Measurements from ENCODE around the gene PDE1A. TPM values are rescaled to one million over a fixed set of nuclear protein-coding genes. Genes with fewer than 3 reads are reported as not detected.

The PDE1A gene
- total and polyA plus RNA-seq, 10 of the 15 experiments (the other 5 are each of a cell fraction or from before 2014, with no cell fraction given) = 1.1 TPM; not detected in 9

DNA sequence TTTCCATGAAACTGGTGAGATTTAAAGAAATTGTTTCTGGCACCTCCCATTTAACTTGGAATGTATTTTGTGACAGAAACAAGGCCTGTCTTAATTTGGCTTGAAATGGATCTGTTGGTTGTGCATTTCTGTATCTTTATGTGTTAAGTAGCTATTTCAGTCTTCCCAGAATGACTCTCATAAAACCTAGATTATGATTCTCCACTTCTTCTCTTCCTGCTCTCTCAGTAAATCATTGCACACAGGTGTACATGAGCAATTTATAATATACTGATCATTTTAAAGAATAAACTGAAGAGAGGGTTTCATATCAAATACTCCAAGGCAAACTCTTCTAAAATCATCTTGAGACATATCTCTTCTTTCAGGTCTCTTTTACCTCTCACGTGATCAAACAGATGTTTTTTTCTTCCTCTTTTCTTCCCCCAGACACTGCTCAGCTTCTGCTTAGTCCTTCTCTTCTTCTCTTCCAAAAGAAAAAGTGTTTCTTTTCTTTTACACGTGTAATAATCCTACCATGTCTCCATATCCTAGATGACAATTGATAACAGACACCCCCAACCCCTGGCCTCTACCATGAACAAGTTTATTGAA lies 329.2 kb downstream of the PDE1A start:
- no TSS peak for BruUV-seq (replicated peaks)
- H3K9ac ChIP-seq (ENCODE audit: control insufficient read depth, insufficient read depth, low read length) = no peak overlapping the region
- 10% methylated on average over 2 of the region's 2 CpGs for WGBS (ENCODE audit: insufficient coverage, insufficient replicate concordance, low lambda C conversion rate, missing lambda C conversion rate)
- H3K27me3 ChIP-seq (replicated peaks in 1 of 2; ENCODE audit: control insufficient read depth in 2 of 2, insufficient read depth in 2 of 2, low read length in 1 of 2) = no peaks in the 10 kb centered on the region; a peak in 1 of 4 replicates
- FAIRE-seq (peak; percentile 7), DNase-seq (ENCODE audit: low read depth, low spot score) (no peak), ATAC-seq (no peak)
- POLR2A ChIA-PET = no interaction called here
- no peaks in the 10 kb centered on the region for H3K4me1 ChIP-seq (ENCODE audit: control insufficient read depth, insufficient read depth, low read length)
- no peaks in the 10 kb centered on the region for H3K9me3 ChIP-seq (replicated peaks; ENCODE audit: control insufficient read depth, insufficient read depth, low read length)
- CTCF ChIA-PET = interaction anchor here (1.3 kb wide), 1 partner anchor 551 kb away, joined by 3 read pairs; no protein-coding TSS in a partner anchor
- SMC1A ChIA-PET (ENCODE audit: uncharacterized antibody, unreplicated experiment) = no interaction called here
- no peak overlapping the region for H3K4me2 ChIP-seq (ENCODE audit: control insufficient read depth, insufficient read depth)
- no peak for TF ChIP-seq RCOR1 (conservative IDR thresholded peaks at IDR 0.05; ENCODE audit: low read depth, low read length)
- TF ChIP-seq MXI1 (IDR thresholded peaks at IDR 0.05; ENCODE audit: low read depth, low read length) = no peak
- TF ChIP-seq ZNF384 (IDR thresholded peaks at IDR 0.05; ENCODE audit: borderline replicate concordance, low read depth, low read length) = no peak
- no peak for TF ChIP-seq IRF4 (IDR thresholded peaks at IDR 0.05; ENCODE audit: low read depth, low read length)
- TF ChIP-seq SMAD1 (IDR thresholded peaks at IDR 0.05; ENCODE audit: low read depth, partially characterized antibody) = no peak
- TF ChIP-seq ETV6 (conservative IDR thresholded peaks at IDR 0.05 in 1 of 2, IDR thresholded peaks at IDR 0.05 in 1 of 2; ENCODE audit: borderline replicate concordance in 1 of 2, low read depth in 1 of 2) = no peak
- no peak for TF ChIP-seq SPI1 (IDR thresholded peaks at IDR 0.05; ENCODE audit: borderline replicate concordance, insufficient read depth, low read depth, low read length)
- TF ChIP-seq TAF1 (IDR thresholded peaks at IDR 0.05; ENCODE audit: borderline replicate concordance, low read depth, low read length) = no peak
- TF ChIP-seq, protein P1, sequence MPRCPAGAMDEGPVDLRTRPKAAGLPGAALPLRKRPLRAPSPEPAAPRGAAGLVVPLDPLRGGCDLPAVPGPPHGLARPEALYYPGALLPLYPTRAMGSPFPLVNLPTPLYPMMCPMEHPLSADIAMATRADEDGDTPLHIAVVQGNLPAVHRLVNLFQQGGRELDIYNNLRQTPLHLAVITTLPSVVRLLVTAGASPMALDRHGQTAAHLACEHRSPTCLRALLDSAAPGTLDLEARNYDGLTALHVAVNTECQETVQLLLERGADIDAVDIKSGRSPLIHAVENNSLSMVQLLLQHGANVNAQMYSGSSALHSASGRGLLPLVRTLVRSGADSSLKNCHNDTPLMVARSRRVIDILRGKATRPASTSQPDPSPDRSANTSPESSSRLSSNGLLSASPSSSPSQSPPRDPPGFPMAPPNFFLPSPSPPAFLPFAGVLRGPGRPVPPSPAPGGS (IDR thresholded peaks at IDR 0.05; ENCODE audit: borderline replicate concordance, insufficient read depth, low read depth, low read length, poor library complexity, severe bottlenecking) = no peak
- TF ChIP-seq, protein P2, sequence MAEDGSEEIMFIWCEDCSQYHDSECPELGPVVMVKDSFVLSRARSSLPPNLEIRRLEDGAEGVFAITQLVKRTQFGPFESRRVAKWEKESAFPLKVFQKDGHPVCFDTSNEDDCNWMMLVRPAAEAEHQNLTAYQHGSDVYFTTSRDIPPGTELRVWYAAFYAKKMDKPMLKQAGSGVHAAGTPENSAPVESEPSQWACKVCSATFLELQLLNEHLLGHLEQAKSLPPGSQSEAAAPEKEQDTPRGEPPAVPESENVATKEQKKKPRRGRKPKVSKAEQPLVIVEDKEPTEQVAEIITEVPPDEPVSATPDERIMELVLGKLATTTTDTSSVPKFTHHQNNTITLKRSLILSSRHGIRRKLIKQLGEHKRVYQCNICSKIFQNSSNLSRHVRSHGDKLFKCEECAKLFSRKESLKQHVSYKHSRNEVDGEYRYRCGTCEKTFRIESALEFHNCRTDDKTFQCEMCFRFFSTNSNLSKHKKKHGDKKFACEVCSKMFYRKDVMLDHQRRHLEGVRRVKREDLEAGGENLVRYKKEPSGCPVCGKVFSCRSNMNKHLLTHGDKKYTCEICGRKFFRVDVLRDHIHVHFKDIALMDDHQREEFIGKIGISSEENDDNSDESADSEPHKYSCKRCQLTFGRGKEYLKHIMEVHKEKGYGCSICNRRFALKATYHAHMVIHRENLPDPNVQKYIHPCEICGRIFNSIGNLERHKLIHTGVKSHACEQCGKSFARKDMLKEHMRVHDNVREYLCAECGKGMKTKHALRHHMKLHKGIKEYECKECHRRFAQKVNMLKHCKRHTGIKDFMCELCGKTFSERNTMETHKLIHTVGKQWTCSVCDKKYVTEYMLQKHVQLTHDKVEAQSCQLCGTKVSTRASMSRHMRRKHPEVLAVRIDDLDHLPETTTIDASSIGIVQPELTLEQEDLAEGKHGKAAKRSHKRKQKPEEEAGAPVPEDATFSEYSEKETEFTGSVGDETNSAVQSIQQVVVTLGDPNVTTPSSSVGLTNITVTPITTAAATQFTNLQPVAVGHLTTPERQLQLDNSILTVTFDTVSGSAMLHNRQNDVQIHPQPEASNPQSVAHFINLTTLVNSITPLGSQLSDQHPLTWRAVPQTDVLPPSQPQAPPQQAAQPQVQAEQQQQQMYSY (CRISPR knock-in tag; IDR thresholded peaks at IDR 0.05) = no peak
- no peak overlapping the region for H3K4me3 ChIP-seq
- H2AFZ ChIP-seq (ENCODE audit: control insufficient read depth, low read depth, low read length) = no peak overlapping the region
- H3K79me2 ChIP-seq (ENCODE audit: control insufficient read depth, insufficient read depth, low read length) = no peaks in the 10 kb centered on the region
- RAD21 ChIA-PET (ENCODE audit: unreplicated experiment) = no interaction called here
- in situ Hi-C loops (cut with MboI) (no loop called here), intact Hi-C loops (cut with micrococcal nuclease; ENCODE audit: unreplicated experiment) (no loop called here)
- no peak overlapping the region for H3K27ac ChIP-seq (ENCODE audit: control insufficient read depth, insufficient read depth)
- H3K36me3 ChIP-seq (ENCODE audit: control insufficient read depth in 2 of 2, insufficient read depth in 2 of 2, low read length in 1 of 2) = no peaks in the 10 kb centered on the region
- H4K20me1 ChIP-seq (ENCODE audit: control insufficient read depth, insufficient read depth) = no peaks in the 10 kb centered on the region

All from GM12878 (cell line).